Liver (tissue), 3 donors: ENCODE results near the gene PPP4R1.

Experiments used
- CTCF ChIP-seq: fragments of 150-350 bp; IDR thresholded peaks from 2 replicates; pipeline ENCODE4 v1.5.1; 2017; ENCODE audit warnings: improper control_type of control experiment, low read depth, low read length; ENCODE audit not compliant: missing input control
- JUND ChIP-seq, 2 donors: IDR thresholded peaks; 2 replicates each; pipeline ENCODE4 v1.6.1; 2016; ENCODE audit warnings: antibody characterized with exemption in 2 of 2
- MAX ChIP-seq: IDR thresholded peaks from 2 replicates; pipeline ENCODE4 v1.6.1; 2016; ENCODE audit warnings: antibody characterized with exemption
- RAD21 ChIP-seq, 2 donors: IDR thresholded peaks; 2 replicates each; pipeline ENCODE4 v1.6.1; 2016; ENCODE audit warnings: antibody characterized with exemption in 2 of 2, mild to moderate bottlenecking in 2 of 2
- REST ChIP-seq: IDR thresholded peaks from 2 replicates; pipeline ENCODE4 v1.6.1; 2016; ENCODE audit warnings: antibody characterized with exemption, mild to moderate bottlenecking
- TAF1 ChIP-seq: conservative IDR thresholded peaks from 2 replicates; pipeline ENCODE4 v1.6.1; 2016; ENCODE audit warnings: antibody characterized with exemption, mild to moderate bottlenecking
- YY1 ChIP-seq: IDR thresholded peaks from 2 replicates; pipeline ENCODE4 v1.6.1; 2016; ENCODE audit warnings: antibody characterized with exemption, mild to moderate bottlenecking
- donor health status: healthy.
- donor health status: healthy.

- TF ChIP-seq CTCF (no peak), REST (no peak), MAX (no peak), RAD21 (IDR thresholded peaks at IDR 0.05) (no peak), YY1 (no peak), JUND (IDR thresholded peaks at IDR 0.05) (no peak), TAF1 (no peak)
These were observed 46.2 kb downstream of the PPP4R1 start for GRCh38 chr18:9568186-9568585.
